Neural cell (in vitro differentiated cells): Measurements from ENCODE around the gene SQOR. TPM values are rescaled to one million over a fixed set of nuclear protein-coding genes. Genes with fewer than 3 reads are reported as not detected.

Experiments
- H2AFZ ChIP-seq: fragments of 200-600, 300-800 bp; sonication (generic), shearing (Covaris generic); 2 replicates; pipeline ENCODE4 v1.6.0; 2014; ENCODE audit warnings: low read depth, mild to moderate bottlenecking, antibody characterized with exemption, low read length, moderate library complexity
- H3F3A ChIP-seq: fragments of 200-600 bp; shearing (Covaris generic); 2 replicates; pipeline ENCODE4 v1.6.1; 2016; ENCODE audit warnings: mild to moderate bottlenecking, moderate library complexity, mixed read lengths, antibody characterized with exemption, low read length; ENCODE audit not compliant: insufficient read depth, poor library complexity, severe bottlenecking
- H3K27ac ChIP-seq: fragments of 200-600, 300-800 bp; sonication (generic), shearing (Covaris generic); 2 replicates; pipeline ENCODE4 v1.5.1; 2014; ENCODE audit warnings: mild to moderate bottlenecking, low read length, moderate library complexity
- H3K27me3 ChIP-seq: fragments of 300-800, 200-600 bp; sonication (generic), shearing (Covaris generic); 2 replicates; pipeline ENCODE4 v1.6.0; 2014; ENCODE audit warnings: mild to moderate bottlenecking, low read depth, low read length, moderate library complexity; ENCODE audit not compliant: insufficient read depth
- H3K36me3 ChIP-seq: fragments of 300-800, 200-600 bp; sonication (generic), shearing (Covaris generic); 2 replicates; pipeline ENCODE4 v1.5.1; 2014; ENCODE audit warnings: mild to moderate bottlenecking, antibody characterized with exemption, low read length, moderate library complexity; ENCODE audit not compliant: insufficient read depth
- H3K4me2 ChIP-seq: fragments of 300-800, 200-600 bp; sonication (generic), shearing (Covaris generic); 2 replicates; pipeline ENCODE4 v1.6.0; 2014; ENCODE audit warnings: mild to moderate bottlenecking, low read length
- H3K4me3 ChIP-seq: fragments of 300-800, 200-600 bp; sonication (generic), shearing (Covaris generic); 2 replicates; pipeline ENCODE4 v1.5.1; 2014; ENCODE audit warnings: mild to moderate bottlenecking, low read length, moderate library complexity
- H3K79me2 ChIP-seq: fragments of 200-600 bp; shearing (Covaris generic); replicated peaks from 2 replicates; pipeline ENCODE4 v1.6.0; 2014; ENCODE audit warnings: mild to moderate bottlenecking, low read length, moderate library complexity; ENCODE audit not compliant: insufficient read depth
- H3K9ac ChIP-seq: fragments of 300-800, 200-600 bp; sonication (generic), shearing (Covaris generic); 2 replicates; pipeline ENCODE4 v1.6.1; 2016; ENCODE audit warnings: mild to moderate bottlenecking, low read length, mixed read lengths
- H3K9me2 ChIP-seq: fragments of 200-600 bp; shearing (Covaris generic); 2 replicates; pipeline ENCODE4 v1.6.1; 2016; ENCODE audit warnings: mild to moderate bottlenecking, low read length, mixed read lengths; ENCODE audit not compliant: insufficient read depth
- H3K9me3 ChIP-seq: fragments of 200-600, 300-800 bp; sonication (generic), shearing (Covaris generic); 2 replicates; pipeline ENCODE4 v1.6.1; 2016; ENCODE audit warnings: mild to moderate bottlenecking, mixed run types, low read length, moderate library complexity, mixed read lengths
- H4K20me1 ChIP-seq: fragments of 200-600 bp; shearing (Covaris generic); 2 replicates; pipeline ENCODE4 v1.6.1; 2016; ENCODE audit warnings: mild to moderate bottlenecking, mixed run types; ENCODE audit not compliant: insufficient read depth
- CTCF ChIP-seq: fragments of 450-650 bp; IDR thresholded peaks from 2 replicates; pipeline ENCODE4 v1.5.1; 2014; ENCODE audit warnings: antibody characterized with exemption, mild to moderate bottlenecking, moderate library complexity; ENCODE audit not compliant: poor library complexity, severe bottlenecking
- EP300 ChIP-seq: fragments of 450-650 bp; conservative IDR thresholded peaks from 2 replicates; pipeline ENCODE4 v1.6.1; 2014; ENCODE audit warnings: antibody characterized with exemption, mild to moderate bottlenecking, moderate library complexity; ENCODE audit not compliant: poor library complexity, severe bottlenecking
- EZH2 ChIP-seq: fragments of 200-600, 300-800 bp; shearing (Covaris generic), sonication (generic); IDR thresholded peaks from 2 replicates; pipeline ENCODE4 v1.6.1; 2014; ENCODE audit warnings: antibody characterized with exemption, low read length, borderline replicate concordance, mild to moderate bottlenecking; ENCODE audit not compliant: insufficient read depth, poor library complexity, severe bottlenecking
- MXI1 ChIP-seq: fragments of 450-650 bp; conservative IDR thresholded peaks from 2 replicates; pipeline ENCODE4 v1.6.1; 2014; ENCODE audit warnings: antibody characterized with exemption, mild to moderate bottlenecking; ENCODE audit not compliant: poor library complexity, severe bottlenecking
- POLR2AphosphoS5 ChIP-seq: IDR thresholded peaks from 2 replicates; pipeline ENCODE4 v1.6.1; 2012
- RAD21 ChIP-seq: fragments of 450-650 bp; conservative IDR thresholded peaks from 2 replicates; pipeline ENCODE4 v1.6.1; 2014; ENCODE audit warnings: antibody characterized with exemption, mild to moderate bottlenecking, moderate library complexity
- REST ChIP-seq: IDR thresholded peaks from 2 replicates; pipeline ENCODE4 v1.6.1; 2012; ENCODE audit warnings: borderline replicate concordance
- SMC3 ChIP-seq: fragments of 450-650 bp; conservative IDR thresholded peaks from 2 replicates; pipeline ENCODE4 v1.6.1; 2014; ENCODE audit warnings: antibody characterized with exemption, mild to moderate bottlenecking, moderate library complexity; ENCODE audit not compliant: poor library complexity
- TAF1 ChIP-seq: IDR thresholded peaks from 2 replicates; pipeline ENCODE4 v1.6.1; 2012; ENCODE audit warnings: low read depth
- polyA plus RNA-seq: library from polyadenylated mRNA; depleted of rRNA; stranded (reverse); fragments of >200 nt; gene quantifications from 2 replicates; pipeline ENCODE4 v1.2.3, GENCODE V29; 2014

The SQOR gene
- polyA plus RNA-seq, 1 donor from 2014 or later = not detected

- Histone ChIP-seq H3K27me3 (no peaks in the 10 kb centered on the region), H2AFZ (no peak overlapping the region), H3K9me2 (no peaks in the 10 kb centered on the region), H4K20me1 (no peaks in the 10 kb centered on the region), H3K9me3 (no peaks in the 10 kb centered on the region), H3K79me2 (no peaks in the 10 kb centered on the region), H3K4me2 (no peak overlapping the region), H3K9ac (no peak overlapping the region), H3K36me3 (no peaks in the 10 kb centered on the region), H3F3A (peaks cover 3% of the 10 kb centered on the region), H3K27ac (no peak overlapping the region), H3K4me3 (no peak overlapping the region)
- TF ChIP-seq EZH2 = no peak
- TF ChIP-seq TAF1 = no peak
- TF ChIP-seq POLR2AphosphoS5 = no peak
- no peak for TF ChIP-seq REST
- TF ChIP-seq CTCF = no peak
- TF ChIP-seq RAD21 = no peak
- TF ChIP-seq EP300 = no peak
- TF ChIP-seq MXI1 = no peak
- TF ChIP-seq SMC3 = no peak
These were observed 84.7 kb downstream of the SQOR start for GRCh38 chr15:45719490-45719889.

- H3K9me2 ChIP-seq = no peaks in the 10 kb centered on the region
- peaks cover 3% of the 10 kb centered on the region for H3F3A ChIP-seq
- H3K4me3 ChIP-seq = no peak overlapping the region
- H3K9me3 ChIP-seq = no peaks in the 10 kb centered on the region
- no peak overlapping the region for H3K4me2 ChIP-seq
- TF ChIP-seq MXI1 (no peak), EZH2 (no peak), POLR2AphosphoS5 (no peak)
- no peak overlapping the region for H3K9ac ChIP-seq
- no peaks in the 10 kb centered on the region for H4K20me1 ChIP-seq
- no peaks in the 10 kb centered on the region for H3K79me2 ChIP-seq
- H3K27me3 ChIP-seq = no peaks in the 10 kb centered on the region
- no peak overlapping the region for H2AFZ ChIP-seq
- no peak overlapping the region for H3K27ac ChIP-seq
- H3K36me3 ChIP-seq = no peaks in the 10 kb centered on the region
These were observed 85.4 kb downstream of the SQOR start for GRCh38 chr15:45720183-45720582.

- Histone ChIP-seq H3K9ac (no peak overlapping the region), H3K27me3 (no peaks in the 10 kb centered on the region), H4K20me1 (no peaks in the 10 kb centered on the region), H3K36me3 (no peaks in the 10 kb centered on the region), H3K4me3 (no peak overlapping the region), H3K4me2 (no peak overlapping the region), H2AFZ (no peak overlapping the region), H3F3A (no peaks in the 10 kb centered on the region), H3K9me2 (no peaks in the 10 kb centered on the region), H3K27ac (no peak overlapping the region), H3K9me3 (no peaks in the 10 kb centered on the region), H3K79me2 (no peaks in the 10 kb centered on the region)
- TF ChIP-seq TAF1 (no peak), CTCF (no peak), REST (no peak), RAD21 (no peak), POLR2AphosphoS5 (no peak), EZH2 (no peak), SMC3 (no peak), MXI1 (no peak), EP300 (no peak)
These were observed 93.8 kb downstream of the SQOR start for GRCh38 chr15:45728641-45729040.
